Hematopoietic multipotent progenitor cell treated with erythropoietin and hydrocortisone succinate and interleukin-3 and kit ligand, for 8 days (in vitro differentiated cells): Measurements from ENCODE around the gene PRODH2.
"Not testable (repeated sequence)": the region's sequence is repeated elsewhere in the genome, so short reads cannot be mapped to it uniquely, and the experiment has no call there.

Experiments
- DNase-seq: peaks from one replicate; pipeline ENCODE4 v3.0.0-alpha.2; 2015

Gene PRODH2

DNA sequence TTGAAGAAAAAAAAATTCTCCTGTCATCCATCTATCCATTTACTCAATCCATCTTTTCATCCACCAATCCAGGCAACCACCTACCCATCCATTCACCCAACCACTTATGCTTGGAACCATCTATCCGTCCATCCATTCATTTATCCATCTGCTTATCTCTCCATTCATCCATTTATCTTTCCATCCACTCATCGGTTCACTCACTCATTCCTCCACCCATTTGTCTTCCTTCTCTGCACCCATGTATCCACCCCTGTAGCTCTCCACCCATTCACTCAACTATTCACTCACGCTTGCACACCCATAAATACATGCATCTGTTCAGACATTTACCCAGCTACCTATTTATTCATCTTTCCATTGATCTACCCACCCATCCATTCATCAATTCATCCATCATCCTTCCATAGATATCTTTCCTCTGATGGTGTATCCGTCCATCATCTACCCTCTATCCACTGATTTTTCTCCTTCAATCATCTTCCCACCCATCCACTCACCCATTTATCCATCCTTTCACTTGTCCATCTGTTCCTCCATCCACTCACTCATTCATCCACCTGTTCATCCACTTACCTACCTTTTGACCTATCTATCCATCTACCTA is 30.1 kb upstream of the PRODH2 start:
- DNase-seq: no peak

- DNase-seq: no peak
Observed at GRCh38 chr19:35841961-35842595, 29.4 kb upstream of the PRODH2 start.

- not testable (repeated sequence) for DNase-seq
Observed at GRCh38 chr19:35836096-35836495, 23.5 kb upstream of the PRODH2 start.

- no peak for DNase-seq
Observed at GRCh38 chr19:35833972-35834371, 21.3 kb upstream of the PRODH2 start.

- no peak for DNase-seq
Observed at GRCh38 chr19:35832054-35832453, 19.4 kb upstream of the PRODH2 start.

- DNase-seq: no peak
Observed at GRCh38 chr19:35830986-35831385, 18.3 kb upstream of the PRODH2 start.

GRCh38 chr19:35828692-35829301 is 16.2 kb upstream of the PRODH2 start:
- peak; percentile 64 for DNase-seq

GRCh38 chr19:35824150-35824549 is 11.5 kb upstream of the PRODH2 start:
- DNase-seq: no peak

DNA sequence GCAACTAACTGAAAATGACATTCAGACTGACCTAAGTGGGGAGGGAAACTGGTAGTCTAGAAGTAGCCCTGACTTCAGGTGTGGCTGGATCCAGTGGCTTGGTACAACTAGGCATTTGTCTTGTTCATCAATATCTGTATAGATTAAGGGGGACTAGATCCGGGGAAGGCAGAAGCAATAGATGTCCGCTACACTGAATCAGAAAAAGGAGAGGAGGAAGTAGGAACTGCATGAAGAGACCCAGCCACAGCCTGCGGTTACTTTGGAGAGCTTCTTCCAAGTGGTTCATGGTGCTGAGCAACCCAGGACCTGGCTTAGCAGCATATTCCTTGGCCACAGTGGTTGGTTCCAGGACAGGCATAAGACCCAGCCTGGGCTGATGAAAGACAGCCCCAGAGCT is 9.9 kb upstream of the PRODH2 start:
- no peak for DNase-seq

GRCh38 chr19:35818445-35818844 is 5.8 kb upstream of the PRODH2 start:
- DNase-seq: no peak

DNA sequence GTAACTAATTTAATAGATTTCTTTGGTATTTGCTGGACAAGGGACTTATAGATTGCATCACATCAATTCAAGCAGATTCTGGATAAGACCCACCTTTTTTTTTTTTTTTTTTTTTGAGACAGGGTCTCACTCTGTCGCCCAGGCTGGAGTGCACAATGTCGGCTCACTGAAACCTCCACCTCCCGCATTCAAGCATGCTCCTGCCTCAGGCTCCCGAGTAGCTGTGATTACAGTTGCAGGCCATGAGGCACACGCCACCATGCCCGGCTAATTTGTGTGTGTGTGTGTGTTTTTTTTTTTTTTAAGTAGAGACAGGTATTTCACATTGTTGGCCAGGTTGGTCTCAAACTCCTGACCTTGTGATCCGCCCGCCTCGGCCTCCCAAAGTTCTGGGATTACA is 4.2 kb upstream of the PRODH2 start:
- no peak for DNase-seq

DNA sequence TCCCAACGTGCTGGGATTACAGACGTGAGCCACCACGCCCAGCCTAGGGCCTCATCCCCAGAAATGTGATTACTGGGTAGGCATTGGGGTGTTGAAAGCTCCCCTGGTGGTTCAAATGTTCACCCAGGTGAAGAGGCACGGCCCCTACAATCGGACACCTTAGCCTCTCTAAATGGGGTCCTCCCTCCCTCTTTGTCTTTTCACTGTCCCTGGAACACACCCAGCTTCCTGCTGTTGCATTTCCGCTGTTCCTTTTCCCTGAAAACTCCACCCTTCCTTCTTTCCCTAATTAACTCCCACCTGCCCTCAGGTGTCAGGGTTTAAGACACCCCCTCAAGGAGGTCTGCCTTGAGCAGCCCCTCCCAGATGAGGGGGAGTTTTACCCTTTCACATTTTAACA is 3.6 kb upstream of the PRODH2 start:
- no peak for DNase-seq

GRCh38 chr19:35813043-35813890 is 622 bp upstream of the PRODH2 start:
- no peak for DNase-seq

GRCh38 chr19:35811317-35812219 is 1.1 kb downstream of the PRODH2 start:
- DNase-seq: no peak

GRCh38 chr19:35807633-35808032 is 5.0 kb downstream of the PRODH2 start:
- DNase-seq: no peak

DNA sequence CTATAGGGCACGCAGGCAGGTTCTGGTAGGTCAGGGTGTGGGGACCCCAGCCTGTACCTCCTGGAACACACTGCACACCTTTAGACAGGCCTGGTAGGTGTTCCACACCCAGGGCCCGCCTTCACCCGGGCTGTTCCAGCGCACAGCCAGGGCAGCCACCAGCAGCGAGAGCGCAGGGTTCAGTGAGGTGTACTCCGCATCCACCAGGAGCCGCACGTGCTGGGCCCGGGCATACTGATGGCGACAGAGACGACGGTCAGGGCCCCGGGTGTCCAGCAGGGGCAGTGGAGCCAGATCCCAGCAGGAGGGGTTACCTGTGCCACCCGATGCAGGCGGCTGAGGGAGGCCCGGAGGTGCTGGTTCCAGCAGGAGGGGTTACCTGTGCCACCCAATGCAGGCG is 6.0 kb downstream of the PRODH2 start:
- DNase-seq: no peak

GRCh38 chr19:35805526-35806102 is 7.0 kb downstream of the PRODH2 start:
- DNase-seq: no peak

- DNase-seq: no peak
Observed at GRCh38 chr19:35801828-35802227, 10.8 kb downstream of the PRODH2 start.

GRCh38 chr19:35797663-35798062 is 15.0 kb downstream of the PRODH2 start:
- peak; percentile 30 for DNase-seq

DNA sequence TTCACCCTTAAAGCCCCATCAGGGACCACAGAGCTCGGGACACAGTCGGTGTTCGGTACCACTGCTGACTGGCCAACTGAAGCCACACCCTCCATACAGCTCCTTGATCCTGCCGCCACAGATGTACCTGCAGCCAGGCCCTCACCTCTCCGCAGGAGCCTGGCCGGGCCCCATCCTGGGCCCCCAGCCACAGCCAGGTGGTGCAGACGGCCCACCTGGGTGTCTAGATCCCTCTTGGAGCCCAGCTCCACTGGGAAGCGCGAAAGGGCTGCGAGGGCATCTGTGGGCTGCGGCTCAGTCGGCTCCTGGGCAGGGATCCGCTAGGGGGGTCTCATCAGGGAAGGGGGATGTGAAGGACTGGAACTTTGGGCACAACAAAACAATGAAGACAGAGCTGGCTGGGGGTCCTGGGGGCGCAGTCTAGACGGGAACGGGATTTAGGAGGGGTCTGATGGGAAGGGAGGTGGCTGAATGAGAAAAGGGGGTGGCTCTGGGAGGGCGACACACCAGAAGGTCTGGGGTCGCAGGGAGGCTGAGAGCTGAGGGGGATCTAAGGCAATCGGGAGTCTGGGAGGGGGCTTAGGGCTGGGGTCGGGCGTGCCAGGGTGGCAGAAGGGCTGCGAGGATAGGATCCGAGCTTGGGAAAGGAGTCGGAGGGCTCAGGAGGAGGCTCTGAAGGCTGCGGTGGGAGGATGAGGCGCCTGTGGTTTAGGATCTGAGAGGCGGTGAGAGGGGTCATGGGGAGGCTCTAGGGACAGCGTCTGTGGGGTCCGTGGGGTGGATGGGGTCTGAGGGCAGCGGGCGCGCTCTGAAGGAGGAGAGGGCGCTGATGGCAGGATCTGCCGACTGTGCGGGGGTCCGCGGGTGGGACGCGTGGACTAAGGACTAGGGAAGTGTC is 15.8 kb downstream of the PRODH2 start:
- DNase-seq: no peak

DNA sequence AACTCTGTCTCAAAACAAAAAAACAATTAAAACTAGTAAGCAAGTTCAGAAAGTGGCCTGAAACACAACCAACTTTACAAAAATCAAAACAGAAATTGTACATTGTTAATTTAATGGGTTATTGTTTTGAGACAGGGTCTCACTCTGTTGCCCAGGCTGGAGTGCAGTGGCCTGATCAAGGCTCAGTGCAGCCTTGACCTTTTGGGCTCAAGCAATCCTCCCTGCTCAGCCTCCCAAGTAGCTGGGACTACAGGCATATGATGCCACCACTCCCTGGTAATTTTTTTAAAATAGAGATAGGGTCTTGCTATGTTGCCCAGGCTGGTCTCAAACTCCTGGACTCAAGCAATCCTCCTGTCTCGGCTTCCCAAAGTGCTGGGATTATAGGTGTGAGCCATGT is 17.1 kb downstream of the PRODH2 start:
- not testable (repeated sequence) for DNase-seq
